Measurements from ENCODE around the gene APBA1. TPM values are rescaled to one million over a fixed set of nuclear protein-coding genes. Genes with fewer than 3 reads are reported as not detected.

The APBA1 gene
- total and polyA plus RNA-seq, 11 donors: 0.61 to 6.2 (median 2.2) TPM

- 68 to 77% (median 74%) methylated on average over 5 of the region's 5 CpGs for WGBS, 4 donors
- no peak overlapping the region for H3K4me3 ChIP-seq
- peaks cover 0 to under 1% (median 0%) of the 10 kb centered on the region in 12 donors for H3K9me3 ChIP-seq
- DNase-seq: no peak
- TF ChIP-seq POLR2A (IDR thresholded peaks at IDR 0.05): no peak
- no peak for TF ChIP-seq CTCF (IDR thresholded peaks at IDR 0.05)
- no peaks in the 10 kb centered on the region for H3K4me1 ChIP-seq
- intact Hi-C loops (cut with DNase I): no loop called here
- no peaks in the 10 kb centered on the region for H3K27me3 ChIP-seq
- H3K27ac ChIP-seq: no peak overlapping the region
- H3K36me3 ChIP-seq: peaks cover 0 to 7% (median 0%) of the 10 kb centered on the region in 9 donors
- ATAC-seq: no peak
Observed at GRCh38 chr9:69519470-69520240, 152.5 kb downstream of the APBA1 start.

- no peaks in the 10 kb centered on the region for H3K27me3 ChIP-seq
- TF ChIP-seq POLR2A (IDR thresholded peaks at IDR 0.05): no peak
- TF ChIP-seq CTCF (IDR thresholded peaks at IDR 0.05): no peak
- H3K9me3 ChIP-seq: no peaks in the 10 kb centered on the region
- H3K4me3 ChIP-seq: no peak overlapping the region
- no peak for ATAC-seq
- intact Hi-C loops (cut with DNase I): no loop called here
- 87 to 94% (median 90%) methylated on average over 95 to 111 of the region's 111 CpGs for WGBS, 4 donors
- peaks cover 0 to 7% (median 0%) of the 10 kb centered on the region in 9 donors for H3K36me3 ChIP-seq
- DNase-seq: no peak
- H3K27ac ChIP-seq: no peak overlapping the region
- no peaks in the 10 kb centered on the region for H3K4me1 ChIP-seq
Observed at GRCh38 chr9:69516353-69517322, 155.5 kb downstream of the APBA1 start.

GRCh38 chr9:69515810-69516209, 156.4 kb downstream of the APBA1 start:
- Histone ChIP-seq H3K9me3 (no peaks in the 10 kb centered on the region), H3K27me3 (no peaks in the 10 kb centered on the region), H3K36me3 (peaks cover 0 to 7% (median 0%) of the 10 kb centered on the region in 9 donors), H3K27ac (no peak overlapping the region), H3K4me1 (no peaks in the 10 kb centered on the region), H3K4me3 (no peak overlapping the region)
- intact Hi-C loops (cut with DNase I): no loop called here
- no peak for DNase-seq
- 95 to 97% (median 96%) methylated on average over 16 to 23 of the region's 23 CpGs for WGBS, 4 donors
- ATAC-seq: no peak
- TF ChIP-seq CTCF (IDR thresholded peaks at IDR 0.05) (no peak), POLR2A (IDR thresholded peaks at IDR 0.05) (no peak)

Measured in heart left ventricle (tissue), 16 donors.